ENCODE results near the gene CTNNBL1.

DNA sequence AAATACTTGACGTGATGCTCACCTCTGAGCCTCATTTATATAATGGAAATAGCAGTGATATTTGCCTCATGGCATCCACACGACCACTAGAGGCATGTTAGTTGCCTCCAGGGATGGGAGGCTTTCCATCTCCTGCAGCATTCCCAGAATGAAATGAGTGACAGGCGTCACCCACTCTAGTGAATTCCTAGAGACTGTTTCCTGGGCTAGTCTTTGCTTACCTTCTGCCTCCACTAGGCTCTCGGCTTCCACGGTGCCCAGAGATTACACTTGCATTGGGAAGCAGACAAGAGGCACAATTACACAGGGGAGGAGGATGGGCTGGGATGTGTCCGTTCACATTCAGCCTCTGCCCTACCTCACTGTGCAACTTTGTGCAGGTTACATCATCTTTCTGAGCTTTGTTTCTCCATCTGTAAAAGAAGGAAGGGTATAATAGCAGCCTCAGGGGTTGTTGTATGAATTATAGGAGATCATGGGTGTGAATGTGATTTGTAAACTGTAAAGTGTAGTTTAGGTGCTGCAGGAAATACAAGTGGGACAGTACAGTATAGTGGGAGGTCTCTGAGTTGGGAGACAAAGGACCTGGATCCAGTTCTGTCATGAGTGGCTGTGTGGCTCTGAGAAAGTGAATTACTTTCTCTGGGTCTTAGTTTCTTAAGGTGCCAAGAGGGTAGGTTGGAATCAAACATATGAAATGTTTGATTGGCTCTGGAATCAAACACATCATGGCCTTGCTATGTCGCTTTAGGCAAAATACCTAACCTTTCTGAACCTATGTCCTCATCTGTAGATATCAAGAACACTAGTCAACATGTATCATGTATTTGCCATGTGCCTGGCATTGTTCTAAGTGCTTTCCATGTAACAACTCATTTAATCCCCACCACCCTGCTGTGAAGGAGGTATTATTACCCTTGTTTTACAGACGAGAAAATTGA is 205.5 kb downstream of the CTNNBL1 start:
- TF ChIP-seq, protein P1, sequence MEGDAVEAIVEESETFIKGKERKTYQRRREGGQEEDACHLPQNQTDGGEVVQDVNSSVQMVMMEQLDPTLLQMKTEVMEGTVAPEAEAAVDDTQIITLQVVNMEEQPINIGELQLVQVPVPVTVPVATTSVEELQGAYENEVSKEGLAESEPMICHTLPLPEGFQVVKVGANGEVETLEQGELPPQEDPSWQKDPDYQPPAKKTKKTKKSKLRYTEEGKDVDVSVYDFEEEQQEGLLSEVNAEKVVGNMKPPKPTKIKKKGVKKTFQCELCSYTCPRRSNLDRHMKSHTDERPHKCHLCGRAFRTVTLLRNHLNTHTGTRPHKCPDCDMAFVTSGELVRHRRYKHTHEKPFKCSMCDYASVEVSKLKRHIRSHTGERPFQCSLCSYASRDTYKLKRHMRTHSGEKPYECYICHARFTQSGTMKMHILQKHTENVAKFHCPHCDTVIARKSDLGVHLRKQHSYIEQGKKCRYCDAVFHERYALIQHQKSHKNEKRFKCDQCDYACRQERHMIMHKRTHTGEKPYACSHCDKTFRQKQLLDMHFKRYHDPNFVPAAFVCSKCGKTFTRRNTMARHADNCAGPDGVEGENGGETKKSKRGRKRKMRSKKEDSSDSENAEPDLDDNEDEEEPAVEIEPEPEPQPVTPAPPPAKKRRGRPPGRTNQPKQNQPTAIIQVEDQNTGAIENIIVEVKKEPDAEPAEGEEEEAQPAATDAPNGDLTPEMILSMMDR (IDR thresholded peaks at IDR 0.05) = no peak
- TF ChIP-seq POLR2A (IDR thresholded peaks at IDR 0.05) = no peak
